ENCODE data around the gene GRIA4.
"Not testable (repeated sequence)": the region's sequence is repeated elsewhere in the genome, so short reads cannot be mapped to it uniquely, and the experiment has no call there.

Gene GRIA4

GRCh38 chr11:106001304-106002012 is 391.6 kb downstream of the GRIA4 start:
- DNase-seq (ENCODE audit: low read depth): no peak

- not testable (repeated sequence) for DNase-seq (ENCODE audit: low read depth)
These were observed 393.2 kb downstream of the GRIA4 start for GRCh38 chr11:106003094-106003493.

GRCh38 chr11:106011481-106011880 is 401.6 kb downstream of the GRIA4 start:
- DNase-seq (ENCODE audit: low read depth): no peak

DNA sequence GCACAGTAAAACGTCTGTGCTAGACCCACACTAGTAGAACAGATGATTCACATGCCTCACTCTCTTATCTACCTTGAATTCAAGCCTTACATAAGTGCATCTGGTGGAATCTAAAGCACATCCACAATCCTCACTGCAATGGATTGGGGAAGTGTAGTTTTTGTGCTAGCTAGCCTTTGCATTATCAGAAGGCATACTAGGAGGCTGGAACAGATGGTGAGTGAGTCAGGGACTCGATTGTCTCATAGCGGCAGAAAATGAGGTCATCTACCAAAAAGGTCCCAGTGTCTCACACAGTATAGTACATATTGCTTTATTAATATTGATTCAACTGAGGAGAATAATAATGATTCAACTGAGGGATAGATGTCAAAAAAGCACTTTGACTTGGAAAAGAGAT is 402.9 kb downstream of the GRIA4 start:
- no peak for DNase-seq (ENCODE audit: low read depth)

DNA sequence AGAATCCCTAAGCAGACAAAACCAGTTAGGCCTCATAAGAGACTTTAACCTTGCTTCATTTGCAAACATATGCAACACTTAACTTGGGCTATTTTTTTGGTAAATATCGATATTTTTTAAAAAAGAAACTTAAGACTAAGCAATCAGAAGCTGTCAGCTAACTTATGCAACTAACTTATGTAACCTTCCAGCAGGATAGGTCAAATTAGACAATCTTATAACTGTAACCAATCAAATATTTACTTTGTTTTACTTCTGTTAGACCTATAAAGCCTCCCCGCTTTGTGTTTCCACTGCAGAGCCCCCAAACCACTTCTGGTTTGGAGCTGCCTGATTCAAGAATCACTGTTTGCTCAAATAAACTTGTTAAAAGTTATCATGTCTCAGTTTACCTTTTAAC is 404.2 kb downstream of the GRIA4 start:
- DNase-seq (ENCODE audit: low read depth): no peak

DNA sequence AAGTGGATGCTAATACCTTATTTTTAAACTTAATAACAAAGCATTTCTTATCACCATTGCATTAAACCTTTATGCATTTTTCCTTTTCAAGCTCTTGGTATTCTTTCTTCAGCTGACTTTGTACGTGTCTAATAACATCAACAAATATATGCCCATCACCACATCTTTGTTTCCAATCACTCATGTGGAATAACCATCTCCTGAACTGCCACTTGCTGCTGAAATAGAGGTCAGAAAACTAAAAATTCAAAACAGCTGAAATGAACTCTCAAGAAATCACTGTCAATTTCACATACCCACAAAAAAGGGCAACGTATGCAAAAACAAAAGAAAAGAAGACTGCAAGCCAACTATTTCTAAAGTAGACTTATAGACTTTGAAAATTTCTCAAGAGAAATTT is 404.7 kb downstream of the GRIA4 start:
- DNase-seq (ENCODE audit: low read depth): no peak

DNA sequence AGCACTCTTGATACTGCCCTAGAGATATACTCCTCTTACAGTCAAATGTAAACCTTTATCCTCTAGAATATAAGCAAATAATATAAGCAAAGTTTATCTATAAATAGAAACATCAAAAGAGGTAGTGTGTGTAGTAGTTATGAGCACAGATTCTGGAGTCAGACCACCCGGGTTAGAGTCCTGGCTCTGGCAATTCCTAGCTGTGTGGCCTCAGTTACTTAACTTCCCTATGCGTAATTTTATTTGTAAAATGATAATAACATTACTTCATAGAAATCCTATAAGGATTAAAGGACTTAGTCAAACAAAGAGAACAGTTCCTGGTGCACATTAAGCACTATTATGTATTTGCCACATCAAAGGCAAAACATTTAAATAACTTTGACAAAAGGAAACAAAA is 405.2 kb downstream of the GRIA4 start:
- no peak for DNase-seq (ENCODE audit: low read depth)

GRCh38 chr11:106017093-106017492 is 407.2 kb downstream of the GRIA4 start:
- DNase-seq (ENCODE audit: low read depth): no peak

DNA sequence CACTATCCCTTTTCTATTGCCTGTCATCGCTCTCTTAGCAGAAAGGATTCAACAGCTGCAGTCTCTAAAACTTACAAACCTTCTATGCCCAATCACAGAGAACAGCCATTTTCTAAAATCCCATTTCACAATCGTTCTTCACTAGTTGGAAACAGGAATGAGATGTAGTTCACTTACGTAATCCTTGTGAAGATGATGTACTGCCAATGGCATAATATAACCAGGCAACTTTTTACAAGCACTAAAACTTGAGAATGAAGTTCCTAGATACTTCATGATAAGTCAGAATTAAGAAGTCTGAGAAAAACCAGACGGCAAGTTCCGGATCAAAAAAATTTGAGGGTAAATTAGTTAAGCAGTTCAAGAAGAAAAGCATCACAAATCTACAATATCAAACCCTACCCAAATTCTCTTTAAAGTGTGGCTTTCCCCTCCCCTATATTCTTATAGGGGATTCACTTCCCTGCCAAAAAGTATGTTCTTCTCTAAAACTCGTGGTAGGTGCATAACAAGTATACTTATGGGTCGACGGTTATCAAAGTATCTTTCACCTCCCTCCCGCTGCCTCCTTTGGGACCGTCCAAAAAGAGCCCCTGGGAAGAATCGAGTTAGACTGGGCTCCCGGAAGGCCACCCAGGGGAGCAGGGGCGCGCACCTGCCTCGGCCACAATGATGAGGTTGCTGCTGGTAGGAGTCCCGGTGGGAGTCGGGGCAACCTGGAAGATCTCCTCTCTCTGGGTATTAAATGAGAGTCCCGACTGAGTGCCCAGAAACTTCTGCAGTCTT is 411.5 kb downstream of the GRIA4 start:
- DNase-seq (ENCODE audit: low read depth): no peak

DNA sequence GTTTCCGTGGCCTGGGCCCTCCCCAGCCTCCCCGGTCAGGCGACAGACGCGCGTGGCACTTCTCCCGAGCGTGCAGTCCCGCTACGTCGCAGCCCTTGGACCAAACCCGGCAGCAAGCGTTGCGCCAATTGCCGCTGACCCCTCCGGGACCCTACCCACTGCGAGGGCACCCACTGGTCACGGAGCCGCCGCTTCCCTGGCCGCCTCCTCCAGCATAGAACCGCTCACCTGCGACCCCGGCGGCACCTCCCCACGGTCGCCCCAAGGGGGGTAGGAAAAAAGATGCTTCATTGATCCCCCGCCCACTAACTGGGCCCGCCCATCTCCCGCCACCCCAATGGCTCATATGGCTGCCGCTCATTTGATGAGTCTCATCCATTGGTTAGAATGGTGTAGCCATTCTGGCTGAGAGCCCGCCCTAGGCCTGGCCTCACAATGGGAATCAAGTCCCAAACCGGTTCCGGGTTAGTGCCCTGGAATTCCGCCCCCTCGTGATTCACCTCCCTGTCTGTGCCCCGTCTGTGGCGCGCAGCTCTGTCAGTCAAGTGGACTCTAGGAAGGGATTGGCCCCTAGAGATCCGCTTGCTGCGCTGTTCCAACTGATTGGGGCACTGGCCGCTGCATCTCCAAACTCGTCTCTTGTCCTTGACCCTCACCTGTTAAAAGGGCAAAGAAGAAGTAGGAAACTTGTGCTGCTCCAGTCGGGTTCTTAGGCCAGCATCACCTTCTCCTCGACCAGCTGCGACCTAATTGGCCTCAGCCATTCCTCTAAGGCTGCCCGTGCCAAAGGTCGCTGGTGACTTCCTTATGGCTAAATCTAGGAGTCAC is 412.3 kb downstream of the GRIA4 start, which contains the start of gene MSANTD4:
MSANTD4 (minus strand) TSS at position 274 of the 828 bp plus-strand sequence. CDS start 11,323 bp downstream, outside the sequence.
- DNase-seq (ENCODE audit: low read depth): peak; percentile 91

GRCh38 chr11:106022795-106023275 is 413.0 kb downstream of the GRIA4 start:
- DNase-seq (ENCODE audit: low read depth): no peak

- no peak for DNase-seq (ENCODE audit: low read depth)
These were observed 420.7 kb downstream of the GRIA4 start for GRCh38 chr11:106030609-106031008.

GRCh38 chr11:106031202-106031810 is 421.4 kb downstream of the GRIA4 start:
- DNase-seq (ENCODE audit: low read depth): no peak
